Measurements from ENCODE around the gene VIM.

The VIM gene

GRCh38 chr10:17210361-17210760, 17.7 kb upstream of the VIM start:
- no peak for DNase-seq

- no peak for DNase-seq
Observed at GRCh38 chr10:17212802-17213221, 15.2 kb upstream of the VIM start.

GRCh38 chr10:17213646-17214349, 14.2 kb upstream of the VIM start:
- DNase-seq, result no peak

- DNase-seq, result no peak
Observed at GRCh38 chr10:17214526-17214925, 13.5 kb upstream of the VIM start.

- DNase-seq, result no peak
Observed at GRCh38 chr10:17214971-17215781, 12.9 kb upstream of the VIM start.

- DNase-seq, result no peak
Observed at GRCh38 chr10:17215782-17216122, 12.3 kb upstream of the VIM start.

- no peak for DNase-seq
Observed at GRCh38 chr10:17216217-17216900, 11.7 kb upstream of the VIM start.

- DNase-seq, result no peak
Observed at GRCh38 chr10:17216901-17217395, 11.1 kb upstream of the VIM start.

GRCh38 chr10:17217631-17218232, 10.3 kb upstream of the VIM start:
- DNase-seq, result no peak

- no peak for DNase-seq
Observed at GRCh38 chr10:17219024-17219423, 9.0 kb upstream of the VIM start.

GRCh38 chr10:17220652-17221100, 7.4 kb upstream of the VIM start:
- no peak for DNase-seq

- no peak for DNase-seq
Observed at GRCh38 chr10:17222329-17222728, 5.7 kb upstream of the VIM start.

- no peak for DNase-seq
Observed at GRCh38 chr10:17225808-17226207, 2.2 kb upstream of the VIM start.

GRCh38 chr10:17226891-17227303, 1.1 kb upstream of the VIM start:
- no peak for DNase-seq

GRCh38 chr10:17227367-17228090, 512 bp upstream of the VIM start:
- DNase-seq, result no peak

- DNase-seq, result peak; percentile 82 to 84
Observed at GRCh38 chr10:17229016-17229716, 1.1 kb downstream of the VIM start.

- no peak for DNase-seq
Observed at GRCh38 chr10:17229717-17229966, 1.6 kb downstream of the VIM start.

- DNase-seq, result peak; percentile 83 to 86
Observed at GRCh38 chr10:17229967-17230682, 2.1 kb downstream of the VIM start.

- DNase-seq, result no peak
Observed at GRCh38 chr10:17231788-17232187, 3.7 kb downstream of the VIM start.

- DNase-seq, result no peak
Observed at GRCh38 chr10:17232276-17232960, 4.4 kb downstream of the VIM start.

All from activated CD4-positive, alpha-beta T cell treated with anti-CD3 and anti-CD28 coated beads, Interleukin-2, amount 50 U/mL, for 4 hours (primary cell).